Measurements from ENCODE around the gene UBL4A.
A peak's percentile ranks its signal among the peaks of the same experiment; 100 is the strongest.
"Not testable (repeated sequence)": the region's sequence is repeated elsewhere in the genome, so short reads cannot be mapped to it uniquely, and the experiment has no call there.

The UBL4A gene

DNA sequence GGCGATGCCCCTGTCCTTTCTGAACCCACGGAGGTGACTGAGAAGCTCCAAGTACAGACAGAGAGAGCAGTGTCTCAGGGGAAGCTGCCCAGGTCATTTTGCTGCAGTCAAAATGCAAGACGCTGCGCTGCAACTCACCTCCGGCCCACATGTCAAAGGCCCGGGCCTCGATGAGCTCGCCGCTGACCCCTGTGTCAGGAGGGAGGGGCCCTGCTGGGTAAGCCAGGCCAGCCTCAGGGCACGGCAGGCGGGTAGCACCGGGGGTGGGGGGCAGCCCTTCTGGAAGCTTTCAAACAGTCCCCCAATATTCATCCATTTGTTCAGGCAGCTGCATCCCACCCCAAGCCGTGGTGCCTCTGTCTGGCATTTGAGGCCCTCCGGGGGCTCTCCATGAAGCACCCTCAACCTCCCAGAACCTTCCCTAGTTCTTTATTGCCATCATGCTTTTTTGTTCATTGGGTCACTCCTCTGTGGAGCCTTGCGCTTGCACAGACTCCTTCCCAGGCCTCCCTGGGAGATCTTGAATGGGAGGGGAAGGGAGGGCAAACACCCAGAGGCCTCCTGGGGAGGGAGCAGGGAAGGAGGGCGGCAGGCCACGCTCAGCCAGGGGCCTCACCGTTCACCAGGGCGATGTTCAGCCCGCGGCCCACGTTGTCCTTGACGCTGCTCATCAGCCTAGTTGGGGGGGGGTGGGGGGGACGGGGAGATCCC is 21.4 kb upstream of the UBL4A start:
- no peak for DNase-seq

DNA sequence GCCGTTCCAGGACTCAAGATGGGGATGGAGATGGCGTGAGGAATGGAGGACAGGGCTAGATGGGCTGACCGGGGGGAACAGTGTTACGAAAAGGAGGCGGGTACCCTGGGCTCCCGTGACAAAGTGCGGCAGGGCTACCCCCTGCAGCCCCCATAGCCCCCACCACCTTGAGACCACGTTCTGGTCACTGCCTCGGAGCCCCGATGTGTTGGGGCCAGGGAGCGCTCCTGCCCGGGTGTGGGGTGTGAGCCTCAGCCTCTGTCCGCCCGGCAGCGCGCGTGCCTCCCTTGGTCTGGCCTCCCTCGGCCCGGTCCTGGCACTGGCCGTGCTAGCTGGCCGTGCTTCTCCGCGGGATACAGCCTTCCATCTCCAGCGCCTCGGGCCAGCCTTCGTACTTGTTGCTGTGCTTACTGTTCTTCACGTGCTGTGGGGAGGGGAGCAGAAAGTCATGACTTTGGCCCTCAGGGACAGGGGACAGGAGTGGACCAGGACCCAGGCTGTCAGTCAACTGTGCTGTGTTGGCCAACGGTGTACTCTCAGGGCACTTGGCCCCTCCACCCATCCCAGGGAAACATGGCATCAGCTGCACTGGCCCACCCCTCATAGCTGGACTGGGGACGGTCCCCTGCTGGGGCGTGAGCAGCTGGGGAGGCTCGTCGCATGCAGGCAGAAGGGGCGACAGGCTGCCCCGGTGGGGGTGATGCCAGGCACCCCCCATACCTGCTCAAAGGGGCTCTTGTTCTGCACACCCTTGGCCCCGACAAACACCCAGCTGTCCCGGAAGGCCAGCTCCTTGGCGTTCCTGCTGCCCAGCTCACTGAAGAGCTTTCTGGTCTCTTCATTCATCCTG is 20.3 kb upstream of the UBL4A start:
- DNase-seq: no peak

DNA sequence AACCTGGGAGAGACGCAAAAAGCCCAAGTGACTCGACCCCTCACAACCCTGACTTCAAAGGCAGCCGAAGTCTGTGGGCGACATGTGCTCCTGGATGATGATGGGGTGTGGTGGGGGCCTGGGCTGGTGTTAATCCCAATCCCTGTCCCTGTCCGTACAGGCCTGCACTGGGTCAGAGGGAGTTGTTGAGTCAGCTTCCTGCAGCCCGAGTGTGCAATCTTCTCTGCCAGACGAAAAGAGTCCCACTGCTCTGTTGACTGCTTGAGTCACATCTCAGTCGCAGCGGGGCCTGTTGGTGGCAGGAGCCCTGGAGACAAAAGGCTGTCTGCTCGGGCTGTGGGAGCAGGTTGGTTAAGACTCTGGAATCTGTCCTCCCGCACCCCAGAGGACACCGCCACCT is 19.3 kb upstream of the UBL4A start:
- no peak for DNase-seq

DNA sequence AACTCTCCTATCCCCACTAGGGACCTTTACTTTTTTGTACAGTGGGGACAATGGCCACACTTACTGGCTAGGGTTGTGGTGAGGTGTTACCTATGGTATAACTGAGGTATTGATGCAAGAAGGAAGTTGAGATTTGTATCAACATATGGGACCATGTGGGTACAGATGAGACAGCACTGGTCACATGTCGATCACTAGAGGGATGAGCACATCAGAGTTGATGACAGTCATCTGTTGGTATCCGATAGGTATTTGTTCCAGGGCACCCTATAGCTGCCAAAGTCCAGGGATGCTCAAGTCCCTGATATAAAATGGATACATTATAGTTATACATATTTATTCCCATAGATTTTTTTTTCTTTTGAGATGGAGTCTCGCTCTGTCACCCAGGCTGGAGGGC is 16.6 kb upstream of the UBL4A start:
- no peak for DNase-seq

DNA sequence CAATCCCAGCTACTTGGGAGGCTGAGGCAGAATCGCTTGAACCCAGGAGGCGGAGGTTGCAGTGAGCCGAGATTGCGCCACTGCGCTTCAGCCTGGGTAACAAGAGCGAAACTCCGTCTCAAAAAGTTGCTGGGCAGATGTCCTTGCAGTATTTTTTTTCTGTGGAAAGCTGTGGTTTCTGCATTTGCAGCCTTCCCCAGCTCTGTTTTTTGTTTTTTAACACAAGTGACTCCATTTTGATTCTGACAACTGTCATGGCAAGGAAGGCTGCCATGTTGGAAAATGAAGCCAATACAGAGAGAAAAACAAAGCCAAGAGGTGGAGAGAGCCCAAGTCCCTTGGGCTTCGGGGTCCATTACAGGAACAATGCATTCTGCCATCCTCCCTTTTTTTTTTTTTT is 15.7 kb upstream of the UBL4A start:
- DNase-seq: no peak

DNA sequence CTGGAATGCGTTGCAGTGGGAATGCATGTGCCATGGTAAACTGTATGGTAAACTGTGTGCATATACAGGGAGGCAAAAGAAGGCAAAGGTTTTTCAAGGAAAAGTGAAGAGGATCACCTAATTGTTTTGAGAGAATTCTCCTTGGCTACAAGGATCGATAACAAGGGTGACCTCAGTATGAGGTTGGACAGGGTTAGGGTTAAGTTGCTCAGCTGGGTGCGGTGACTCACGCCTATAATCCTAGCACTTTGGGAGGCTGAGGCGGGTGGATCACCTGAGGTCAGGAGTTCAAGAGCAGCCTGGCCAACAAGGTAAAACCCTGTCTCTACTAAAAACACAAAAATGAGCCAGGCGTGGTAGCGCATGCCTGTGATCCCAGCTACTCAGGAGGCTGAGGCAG is 15.0 kb upstream of the UBL4A start:
- not testable (repeated sequence) for DNase-seq

DNA sequence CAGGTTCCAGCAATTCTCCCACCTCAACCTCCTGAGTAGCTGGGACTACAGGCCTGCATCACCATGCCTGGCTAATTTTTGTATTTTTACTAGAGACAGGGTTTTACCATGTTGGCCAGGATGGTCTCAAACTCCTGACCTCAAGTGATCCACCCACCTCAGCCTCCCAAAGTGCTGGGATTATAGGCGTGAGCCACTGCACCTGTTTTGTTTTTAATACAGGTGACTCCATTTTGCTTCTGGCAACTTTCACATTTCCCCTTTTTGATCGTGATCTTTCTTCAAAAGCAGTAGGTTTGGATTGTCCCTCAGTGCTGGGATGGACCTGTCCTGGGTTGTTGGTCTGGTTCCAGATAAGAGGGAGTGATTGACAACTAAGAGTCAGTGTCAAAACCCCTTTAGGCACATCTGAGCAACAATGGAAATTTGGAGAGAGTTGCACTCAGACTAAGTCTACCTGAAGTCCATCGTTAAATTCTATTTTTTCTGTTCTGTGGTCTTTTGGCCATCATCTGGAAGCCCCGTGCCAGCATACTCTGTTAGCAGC is 10.2 kb upstream of the UBL4A start:
- DNase-seq: not testable (repeated sequence)

DNA sequence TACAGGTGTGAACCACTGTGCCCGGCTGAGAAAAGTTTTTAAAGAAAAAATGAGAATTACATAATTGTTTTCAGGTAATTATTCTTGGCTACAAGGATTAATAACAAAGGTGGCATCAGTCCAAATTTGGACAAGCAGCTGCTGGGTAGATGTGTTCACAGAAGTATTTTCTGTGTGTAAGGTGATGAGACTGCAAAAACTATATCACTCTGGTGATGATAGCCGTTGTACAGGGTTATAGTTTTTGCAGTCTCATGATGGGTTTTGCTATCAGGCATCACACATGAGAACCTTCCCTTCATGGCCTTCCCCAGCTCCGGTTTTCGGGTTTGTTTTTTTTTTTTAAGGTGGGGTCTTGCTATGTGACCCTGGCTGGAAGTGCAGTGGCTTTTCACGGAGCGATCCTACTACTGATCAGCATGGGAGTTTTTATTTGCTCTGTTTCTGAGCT is 9.1 kb upstream of the UBL4A start:
- no peak for DNase-seq

DNA sequence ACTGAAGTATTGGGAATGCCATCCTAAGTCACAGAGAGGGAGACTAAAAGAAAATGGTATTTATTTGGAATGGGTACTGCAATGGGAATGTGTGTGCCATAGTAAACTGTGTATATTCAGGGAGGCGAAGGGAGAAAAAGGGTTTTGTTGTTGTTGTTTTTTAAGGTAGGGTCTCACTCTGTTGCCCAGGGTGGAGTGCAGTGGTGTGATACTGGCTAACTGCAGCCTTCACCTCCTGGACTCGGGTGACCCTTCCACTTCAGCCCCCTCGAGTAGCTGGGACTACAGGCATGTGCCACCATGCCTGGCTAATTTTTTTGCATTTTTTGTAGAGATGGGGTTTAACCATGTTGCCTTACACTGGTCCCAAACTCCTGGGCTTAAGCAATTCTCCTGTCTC is 8.3 kb upstream of the UBL4A start:
- no peak for DNase-seq

DNA sequence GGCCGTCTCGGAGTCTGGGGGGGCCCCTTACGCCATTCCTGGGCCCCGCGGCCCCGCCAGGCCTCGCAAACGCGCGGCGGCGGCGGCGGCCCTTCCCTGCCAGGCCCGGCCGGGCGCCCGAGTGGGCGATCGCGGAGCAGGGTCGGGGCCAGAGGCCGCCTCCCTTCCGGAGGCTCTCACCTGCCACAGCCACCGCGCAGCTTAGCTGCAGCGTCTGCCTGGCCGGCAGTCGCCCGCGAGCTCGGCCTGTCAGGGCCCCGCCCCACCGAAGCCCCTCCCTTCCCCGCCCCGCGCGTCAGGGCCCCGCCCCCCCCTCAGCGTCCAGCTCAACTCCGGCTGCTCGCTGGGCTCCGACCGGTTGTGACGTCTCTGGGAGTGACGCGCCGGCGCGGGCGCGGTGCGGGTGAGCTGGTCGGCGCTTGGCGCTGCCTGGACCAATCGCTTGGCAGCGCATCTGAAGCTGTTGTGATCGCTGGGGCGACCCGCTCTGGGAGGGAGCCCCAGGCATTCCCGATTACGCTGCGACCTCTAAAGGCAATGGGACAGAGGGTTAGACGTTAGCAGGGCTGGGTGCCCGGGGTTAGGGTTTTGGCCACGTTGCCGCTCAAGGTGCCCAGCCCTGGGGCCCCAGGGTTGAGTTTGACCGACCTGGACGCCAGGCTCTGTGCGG is 4.1 kb upstream of the UBL4A start, which contains the start of gene SLC10A3:
Gene SLC10A3 (minus strand): TSS at position 216 of the 670 bp plus-strand sequence. CDS start 1,689 bp downstream, outside the sequence.
- DNase-seq: peak; percentile 76 to 80

DNA sequence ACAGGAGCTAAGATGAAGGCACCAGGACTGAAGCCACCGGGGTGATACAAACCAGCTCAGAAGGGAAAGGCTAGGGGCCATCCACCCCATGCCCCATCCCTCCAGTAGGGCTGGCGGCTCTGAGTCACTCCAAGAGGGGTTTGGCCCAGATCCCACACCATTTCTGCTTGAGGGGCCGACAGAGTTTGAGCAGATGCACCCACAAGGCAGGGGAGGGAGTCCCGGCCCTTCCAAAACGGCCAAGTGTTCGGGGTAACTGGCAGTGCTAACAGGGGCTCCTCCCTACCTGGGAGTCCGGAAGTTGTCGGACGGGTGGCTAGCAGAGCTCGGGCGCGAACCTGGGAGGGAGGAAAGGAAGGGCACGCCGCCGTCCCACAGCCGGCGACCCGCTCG is 3.6 kb upstream of the UBL4A start:
- no peak for DNase-seq

DNA sequence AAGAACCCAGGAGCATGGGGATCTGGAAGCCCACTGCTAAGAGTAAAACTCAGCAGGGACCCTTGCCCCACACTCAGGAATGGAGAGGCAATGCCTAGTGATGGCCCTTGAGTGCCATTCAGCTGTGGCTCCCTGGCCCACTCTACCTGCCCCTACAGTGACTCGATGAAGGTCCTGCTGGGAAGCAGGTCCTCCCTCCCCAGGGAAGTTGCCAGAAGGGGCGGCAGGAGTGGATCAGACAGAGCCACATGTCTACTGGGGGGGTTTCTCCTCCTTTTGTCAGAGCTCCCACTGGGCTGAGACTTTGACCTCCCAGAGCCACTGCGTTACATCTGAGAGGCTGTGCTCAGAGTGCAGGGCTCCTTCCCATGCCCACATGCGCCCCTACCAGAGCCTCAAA is 2.8 kb upstream of the UBL4A start:
- DNase-seq: no peak

DNA sequence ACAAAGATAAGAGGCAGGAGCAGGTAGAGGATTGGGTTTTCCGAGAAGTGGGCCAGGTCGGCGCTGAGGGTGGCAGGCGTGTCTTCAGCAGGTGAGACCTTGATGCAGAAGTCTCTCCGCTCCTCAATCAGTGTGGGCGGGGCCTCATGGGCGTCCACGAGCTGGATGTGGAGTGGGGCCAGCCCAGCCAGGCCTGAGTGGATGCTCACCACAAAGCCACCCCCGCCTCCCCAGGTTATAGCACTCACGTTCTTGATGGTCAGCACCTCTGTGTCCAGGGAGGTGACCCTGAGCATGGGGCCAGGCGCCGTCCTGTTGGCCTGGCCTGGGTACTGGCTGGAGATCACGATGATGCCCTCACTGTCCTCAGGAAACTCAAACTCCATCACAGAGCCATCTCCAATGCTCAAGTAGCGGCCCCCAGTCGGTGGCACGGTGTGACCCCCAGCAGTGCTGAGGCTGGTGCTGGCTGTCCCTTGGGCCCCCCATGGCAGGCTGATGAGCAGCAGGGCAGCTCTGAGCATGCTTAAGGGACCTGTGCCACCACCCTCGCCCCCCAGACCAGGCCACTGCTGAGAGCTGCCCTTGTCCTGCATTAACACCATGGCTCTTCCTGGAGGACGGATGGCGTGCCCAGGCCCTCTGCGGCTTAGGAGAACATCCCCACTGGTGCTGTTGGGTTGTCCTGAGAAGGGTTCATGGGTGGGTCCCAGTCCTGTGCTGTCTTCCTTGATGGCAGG is 2.1 kb upstream of the UBL4A start:
- DNase-seq: no peak

DNA sequence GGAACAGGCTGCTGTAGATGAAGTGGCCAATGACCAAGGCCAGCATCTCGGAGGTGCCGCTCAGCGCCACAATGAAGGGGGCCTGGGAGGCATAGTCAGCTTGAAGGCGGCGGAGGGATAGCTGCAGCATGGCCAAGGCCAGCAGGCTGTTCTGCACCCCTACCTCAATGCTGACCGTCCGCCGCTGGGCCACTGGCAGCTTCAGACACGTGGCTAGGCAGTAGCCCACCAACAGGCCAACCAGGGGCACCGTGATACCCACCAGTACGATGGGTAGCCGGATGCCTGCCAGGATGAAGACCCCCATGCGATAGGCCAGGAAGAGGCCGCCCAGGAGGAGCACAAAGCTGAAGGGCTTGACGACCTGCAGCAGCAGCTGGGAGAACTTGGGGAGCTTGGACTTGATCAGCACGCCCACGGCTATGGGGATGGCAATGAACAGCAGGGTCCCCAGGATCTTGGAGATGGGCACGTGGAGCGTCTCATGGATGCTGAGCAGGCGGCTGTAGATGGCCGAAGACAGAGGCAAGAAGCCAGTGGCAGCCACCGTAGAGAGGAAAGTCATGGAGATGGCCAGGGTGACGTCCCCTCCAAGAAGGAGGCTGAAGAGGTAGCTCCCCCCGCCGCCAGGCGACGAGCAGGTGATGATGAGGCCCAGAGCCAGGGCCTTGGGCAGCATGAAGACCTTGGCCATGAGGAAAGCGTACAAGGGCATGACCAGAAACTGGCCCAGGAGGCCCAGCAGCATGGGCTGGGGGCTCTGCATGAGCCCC is 1.3 kb upstream of the UBL4A start:
- DNase-seq: no peak

DNA sequence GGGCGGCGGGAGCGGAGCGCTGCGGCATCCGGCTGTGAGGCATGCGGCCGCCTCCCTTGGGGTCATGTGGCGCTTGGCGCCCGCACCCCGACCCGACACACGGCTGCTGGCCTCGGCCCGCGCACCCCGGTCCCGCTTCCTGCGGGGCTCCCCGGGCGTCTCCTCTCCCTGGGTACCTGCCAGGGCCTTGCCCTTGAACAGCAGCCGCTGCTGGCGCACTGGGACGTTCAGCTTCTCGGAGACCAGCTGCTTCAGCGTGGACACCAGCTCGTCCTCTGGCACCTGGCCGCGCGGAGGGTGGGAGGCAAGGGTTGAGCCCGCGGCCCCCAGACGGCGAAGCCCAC is 391 bp downstream of the UBL4A start:
- no peak for DNase-seq

DNA sequence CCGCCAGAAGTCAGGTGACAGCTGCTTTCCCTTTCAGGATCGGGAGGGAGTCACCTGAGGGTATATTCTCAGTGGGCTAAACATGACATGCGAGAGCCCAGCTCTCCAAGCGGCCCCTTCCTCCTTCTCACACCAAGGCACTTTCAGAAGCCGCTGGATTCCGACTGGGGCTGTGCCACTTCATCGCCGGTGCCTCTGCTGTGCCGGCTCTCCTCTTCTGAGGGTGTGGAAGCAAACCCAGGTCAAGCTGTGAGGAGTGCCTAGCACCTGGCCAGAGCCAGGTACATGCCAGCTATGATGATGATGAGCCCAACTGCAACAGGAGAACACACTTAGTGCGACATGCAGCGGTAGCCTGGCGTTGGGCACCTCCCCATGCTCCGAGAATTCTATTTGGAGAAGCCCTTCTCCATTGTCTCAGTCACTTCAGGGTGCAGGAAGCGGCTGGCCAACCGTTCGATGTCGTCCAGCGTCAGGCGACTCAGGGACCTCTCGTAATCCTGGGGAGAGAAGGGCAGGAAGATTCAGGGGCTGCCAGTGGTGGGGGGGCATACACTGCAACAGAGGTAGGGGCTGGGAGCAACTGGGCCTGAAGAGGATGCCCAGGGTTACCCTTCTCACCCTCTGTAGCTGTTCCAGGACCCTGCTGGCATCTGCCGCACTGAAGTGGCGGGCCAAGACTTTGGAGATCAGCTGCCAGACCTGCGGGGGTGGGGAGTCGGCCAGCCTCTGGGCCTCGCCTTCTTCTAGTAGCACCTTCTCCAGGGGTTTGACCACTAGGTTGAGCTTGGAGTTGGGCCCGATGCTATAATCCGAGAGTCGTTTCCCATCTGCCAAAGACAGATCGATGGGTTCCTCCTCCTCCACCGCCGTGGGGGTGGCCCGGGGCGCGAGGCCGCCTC is 1.0 kb downstream of the UBL4A start:
- no peak for DNase-seq

DNA sequence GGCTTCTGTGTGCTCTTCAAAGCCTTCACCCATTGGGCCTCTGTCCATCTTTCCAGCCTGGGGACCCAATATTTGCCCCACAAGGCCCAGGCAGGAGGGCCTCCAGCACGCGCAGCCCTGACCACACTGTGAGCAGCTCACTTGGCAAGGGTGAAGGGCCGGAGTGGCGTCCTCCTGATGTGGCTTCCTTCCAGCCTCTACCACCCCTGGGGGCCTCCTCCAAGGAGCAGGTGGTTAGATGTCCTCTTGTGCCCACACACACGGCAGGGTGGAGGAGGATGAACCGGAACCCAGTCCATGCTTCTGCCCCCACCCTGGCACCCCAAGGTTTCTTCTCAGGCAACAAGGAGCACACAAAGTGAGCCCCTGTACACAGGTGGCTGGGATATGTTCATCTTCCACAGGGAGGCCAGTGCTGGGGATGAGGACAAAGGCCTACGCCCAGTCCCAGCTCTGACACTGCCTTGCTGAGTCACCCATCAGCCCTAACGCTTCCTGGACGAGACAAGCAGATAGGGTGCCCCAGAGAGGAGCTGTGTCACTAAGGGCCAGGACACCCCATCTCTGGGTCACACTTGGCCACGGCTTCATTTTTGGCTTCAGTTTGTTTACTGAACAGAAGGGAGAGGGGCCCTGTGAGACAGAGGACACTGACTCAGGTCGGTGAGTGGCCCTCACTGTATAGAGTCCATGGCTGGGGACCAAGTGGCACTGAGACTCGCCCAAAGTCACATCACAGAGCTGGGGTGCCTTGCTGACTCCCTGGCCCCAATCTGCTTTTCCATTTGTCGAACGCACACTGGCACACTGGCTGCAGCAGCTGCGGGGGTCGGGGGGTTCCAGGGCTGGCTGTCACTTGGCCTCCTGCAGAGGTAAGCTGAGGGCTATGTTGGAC is 1.9 kb downstream of the UBL4A start:
- no peak for DNase-seq

DNA sequence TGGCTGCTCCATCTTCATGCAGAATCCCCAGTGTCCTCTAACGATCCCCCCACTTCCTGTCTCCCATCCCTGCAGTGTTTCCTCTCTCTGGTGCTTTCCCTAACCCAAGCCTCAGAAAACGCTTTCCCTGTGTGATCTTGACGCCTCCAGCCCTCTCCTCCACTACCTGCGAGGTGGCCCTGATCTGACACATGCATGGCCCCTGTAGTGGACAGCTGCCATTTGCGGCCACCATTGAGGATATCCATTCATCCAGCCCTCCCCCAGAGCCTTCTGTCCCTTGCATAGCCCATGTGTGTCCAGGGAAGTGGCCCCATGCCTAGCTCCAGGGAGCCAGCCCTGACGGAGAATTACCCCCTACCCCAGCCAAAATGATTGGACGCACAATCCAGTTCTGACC is 3.1 kb downstream of the UBL4A start:
- no peak for DNase-seq

DNA sequence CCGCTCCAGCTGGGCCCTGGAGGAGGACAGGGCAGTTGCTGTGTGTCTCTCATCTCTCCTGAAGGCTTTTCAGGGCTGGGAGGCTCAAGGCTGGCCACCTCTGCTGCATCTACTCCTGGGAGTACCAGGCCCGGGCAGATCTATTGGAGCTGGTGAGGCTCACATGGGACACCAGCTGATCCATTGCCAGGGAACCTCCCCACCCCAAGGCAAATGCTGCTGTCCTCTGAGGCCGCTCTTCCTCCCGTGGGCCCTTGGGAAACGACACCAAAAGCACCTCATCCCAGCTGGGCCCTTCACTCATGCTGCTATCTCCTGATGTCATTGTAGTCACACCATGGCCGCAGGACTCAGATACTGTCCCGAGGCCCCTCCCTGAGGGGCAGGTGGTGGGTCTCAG is 3.6 kb downstream of the UBL4A start:
- DNase-seq: no peak

Measured in activated CD4-positive, alpha-beta T cell treated with anti-CD3 and anti-CD28 coated beads, Interleukin-2, amount 50 U/mL, for 4 hours (primary cell).